NCI-H510A treated with DMSO at 0.1 percent for 48 hours (cell line): Measurements from ENCODE around the gene RECQL.

ENCODE experiments used
- DNase-seq: peaks from one replicate; lab custom pipeline; 2025; lab: John Stamatoyannopoulos, UW

Gene RECQL, protein sequence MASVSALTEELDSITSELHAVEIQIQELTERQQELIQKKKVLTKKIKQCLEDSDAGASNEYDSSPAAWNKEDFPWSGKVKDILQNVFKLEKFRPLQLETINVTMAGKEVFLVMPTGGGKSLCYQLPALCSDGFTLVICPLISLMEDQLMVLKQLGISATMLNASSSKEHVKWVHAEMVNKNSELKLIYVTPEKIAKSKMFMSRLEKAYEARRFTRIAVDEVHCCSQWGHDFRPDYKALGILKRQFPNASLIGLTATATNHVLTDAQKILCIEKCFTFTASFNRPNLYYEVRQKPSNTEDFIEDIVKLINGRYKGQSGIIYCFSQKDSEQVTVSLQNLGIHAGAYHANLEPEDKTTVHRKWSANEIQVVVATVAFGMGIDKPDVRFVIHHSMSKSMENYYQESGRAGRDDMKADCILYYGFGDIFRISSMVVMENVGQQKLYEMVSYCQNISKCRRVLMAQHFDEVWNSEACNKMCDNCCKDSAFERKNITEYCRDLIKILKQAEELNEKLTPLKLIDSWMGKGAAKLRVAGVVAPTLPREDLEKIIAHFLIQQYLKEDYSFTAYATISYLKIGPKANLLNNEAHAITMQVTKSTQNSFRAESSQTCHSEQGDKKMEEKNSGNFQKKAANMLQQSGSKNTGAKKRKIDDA

DNA sequence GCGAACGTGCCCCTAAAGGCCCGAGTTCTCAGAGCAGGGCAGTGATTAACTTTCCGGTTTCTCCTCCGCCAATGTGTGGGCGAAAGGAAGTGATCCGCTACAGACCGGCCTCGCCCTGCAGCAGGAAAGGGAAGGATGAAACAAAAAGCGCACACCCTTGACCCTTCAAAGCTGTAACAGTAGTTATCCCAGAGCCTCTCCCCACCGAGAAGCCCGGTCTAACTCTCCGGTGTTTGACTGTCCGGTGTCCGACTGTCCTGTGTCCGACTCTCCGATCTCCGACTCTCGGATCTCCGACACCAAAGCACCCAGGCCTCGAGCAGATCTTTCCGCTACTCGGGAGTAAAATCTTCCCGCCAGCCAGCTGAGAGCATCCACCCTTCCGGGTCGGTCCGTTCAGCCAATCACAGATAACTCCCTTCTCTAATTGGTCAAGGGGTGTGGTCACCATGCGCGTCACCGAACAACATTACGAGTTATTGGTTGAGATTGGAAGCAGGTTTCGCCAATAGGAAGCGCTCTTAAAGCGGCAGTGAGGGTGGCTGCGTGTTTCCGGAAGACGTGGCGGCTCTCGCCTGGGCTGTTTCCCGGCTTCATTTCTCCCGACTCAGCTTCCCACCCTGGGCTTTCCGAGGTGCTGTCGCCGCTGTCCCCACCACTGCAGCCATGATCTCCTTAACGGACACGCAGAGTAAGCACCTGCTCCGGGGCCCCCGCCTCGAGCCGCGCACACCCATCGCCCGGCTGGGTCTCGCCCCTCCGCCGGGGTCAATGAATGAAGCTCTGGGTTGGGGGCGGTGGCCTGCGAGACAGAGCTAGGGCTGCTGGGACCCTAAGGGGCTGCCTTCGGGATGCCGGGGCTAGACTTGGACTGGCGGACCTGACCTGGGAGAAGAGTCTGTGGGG, at the start of gene RECQL, which contains the start of gene GOLT1B:
TSS of gene RECQL (minus strand) at position 378 of the 906 bp plus-strand sequence. CDS start 2,065 bp downstream, outside the sequence.
TSS of gene GOLT1B (plus strand) at position 532 of the 906 bp plus-strand sequence. CDS start at position 667, 135 bp downstream.
- DNase-seq: peak; percentile 97

DNA sequence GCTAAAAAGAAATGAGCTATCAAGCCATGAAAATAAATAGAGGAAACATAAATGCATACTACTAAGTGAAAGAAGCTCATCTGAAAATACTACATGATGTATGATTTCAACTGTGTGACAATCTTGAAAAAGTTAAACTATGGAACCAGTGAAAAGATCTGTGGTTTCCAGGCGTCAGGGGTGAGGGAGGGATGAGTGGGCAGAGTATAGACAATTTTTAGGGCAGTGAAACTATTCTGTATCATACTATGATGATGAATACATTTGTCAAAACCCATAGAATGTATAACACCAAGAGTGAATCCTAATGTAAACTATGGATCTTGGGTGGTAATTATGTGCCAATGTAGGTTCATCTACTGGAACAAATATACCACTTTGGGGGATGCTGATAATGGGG, 46.0 kb upstream of the RECQL start:
- DNase-seq: no peak

DNA sequence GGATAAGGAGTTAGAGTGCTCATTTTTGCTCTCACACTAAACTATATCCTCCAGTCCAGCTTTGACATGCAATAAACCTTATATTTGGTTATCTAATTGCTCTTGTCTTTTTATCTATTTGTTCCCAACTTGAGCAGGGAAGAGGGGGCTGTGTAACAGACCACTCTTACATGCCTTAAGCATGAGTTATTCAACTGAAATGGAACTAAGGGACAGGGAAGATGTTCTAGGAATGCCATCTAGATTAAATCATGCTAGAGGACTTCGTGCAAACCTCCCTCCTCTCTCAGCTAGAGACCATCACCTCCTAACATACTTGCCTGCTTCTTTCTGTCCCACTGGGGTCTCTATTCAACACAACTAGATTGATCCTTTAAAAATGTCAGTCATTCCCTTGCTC, 45.3 kb upstream of the RECQL start:
- DNase-seq: no peak

DNA sequence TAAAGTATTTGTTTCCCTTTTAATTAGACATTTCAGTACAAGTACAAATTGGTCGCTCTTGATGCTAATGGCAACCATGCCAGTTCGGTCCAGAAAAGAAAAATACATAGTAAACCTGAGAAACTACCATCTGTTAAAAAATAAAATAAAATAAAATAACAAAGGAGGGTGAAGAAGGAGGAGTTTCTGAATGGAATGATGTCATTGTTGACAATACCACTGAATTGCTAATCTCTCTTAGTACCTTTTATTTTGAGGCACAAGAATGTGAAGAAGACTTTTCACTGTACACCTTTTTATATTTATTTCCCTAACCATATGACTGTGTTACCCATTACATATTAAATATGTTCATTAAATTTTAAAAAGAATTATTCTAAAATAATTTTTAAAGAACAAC, 44.1 kb upstream of the RECQL start:
- DNase-seq: no peak

DNA sequence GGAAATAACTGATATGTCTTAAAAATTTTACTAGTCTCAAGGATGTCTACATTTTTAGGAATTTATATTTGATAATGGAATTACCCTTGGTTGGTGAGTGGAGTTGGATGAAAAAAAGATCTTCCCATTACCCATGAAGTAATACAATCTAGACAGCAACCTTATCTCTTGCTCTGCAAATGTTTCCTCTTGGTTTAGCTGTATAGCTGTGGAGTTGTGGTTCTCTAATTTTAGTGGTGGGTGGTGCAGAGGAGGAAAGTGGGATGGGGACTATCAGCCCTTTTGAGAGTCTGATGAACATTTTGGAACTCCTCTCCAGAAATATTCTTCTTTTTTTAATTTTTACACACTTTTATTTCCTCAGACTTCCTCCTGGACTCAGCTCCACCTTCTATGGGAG, 41.7 kb upstream of the RECQL start:
- no peak for DNase-seq

DNA sequence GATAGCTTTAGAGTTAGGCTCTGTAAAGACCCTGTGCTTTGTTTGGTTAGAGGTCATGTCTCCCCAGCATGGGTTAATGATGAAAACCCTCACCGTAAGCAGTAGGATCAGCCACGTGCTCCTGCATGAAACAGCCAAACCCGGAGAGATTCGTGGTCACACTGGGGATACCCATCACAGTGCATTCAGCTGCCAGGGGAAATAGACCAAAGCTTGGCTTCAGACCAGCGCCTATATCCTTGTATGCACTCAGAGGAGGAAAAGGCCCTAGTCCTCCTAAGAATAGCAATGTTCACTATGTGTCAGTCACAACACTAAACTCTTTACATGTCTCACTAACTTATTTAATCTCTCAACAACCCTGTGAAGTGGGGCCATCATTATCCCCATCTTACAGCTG, 41.0 kb upstream of the RECQL start:
- DNase-seq: no peak

DNA sequence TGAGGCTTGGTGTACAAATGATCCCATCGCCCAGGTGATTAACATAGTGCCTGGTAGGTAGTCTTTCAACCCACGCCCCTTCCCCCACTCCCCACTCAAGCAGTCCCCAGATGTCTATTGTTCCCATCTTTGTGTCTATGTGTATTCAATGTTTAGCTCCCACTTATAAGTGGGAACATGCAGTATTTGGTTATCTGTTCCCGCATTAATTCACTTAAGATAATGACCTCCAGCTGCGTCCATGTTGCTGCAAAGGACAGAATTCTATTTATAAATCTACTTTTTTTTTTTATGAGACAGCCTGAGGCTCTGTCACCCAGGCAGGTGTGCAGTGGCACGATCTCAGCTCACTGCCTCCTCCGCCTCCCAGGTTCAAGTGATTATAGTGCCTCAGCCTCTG, 40.3 kb upstream of the RECQL start:
- DNase-seq: no peak

DNA sequence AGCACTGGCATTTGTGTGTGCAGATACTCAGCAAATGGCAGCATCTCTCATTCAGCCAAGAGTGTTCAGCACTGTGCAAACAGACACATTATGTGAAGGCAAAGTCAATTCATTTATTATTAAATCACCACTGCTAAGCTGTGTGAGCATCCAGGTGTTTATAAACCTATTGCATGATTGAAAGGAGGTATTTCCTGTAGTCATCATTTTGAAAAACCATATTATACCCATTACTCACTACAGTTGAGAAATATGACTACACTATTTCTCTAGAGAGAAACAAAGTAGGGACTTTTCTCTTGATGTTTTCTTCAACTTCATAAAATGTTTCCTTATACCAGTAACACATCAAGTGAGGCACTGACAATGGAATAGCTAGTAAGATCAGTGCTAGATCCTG, 38.4 kb upstream of the RECQL start:
- peak; percentile 33 for DNase-seq

DNA sequence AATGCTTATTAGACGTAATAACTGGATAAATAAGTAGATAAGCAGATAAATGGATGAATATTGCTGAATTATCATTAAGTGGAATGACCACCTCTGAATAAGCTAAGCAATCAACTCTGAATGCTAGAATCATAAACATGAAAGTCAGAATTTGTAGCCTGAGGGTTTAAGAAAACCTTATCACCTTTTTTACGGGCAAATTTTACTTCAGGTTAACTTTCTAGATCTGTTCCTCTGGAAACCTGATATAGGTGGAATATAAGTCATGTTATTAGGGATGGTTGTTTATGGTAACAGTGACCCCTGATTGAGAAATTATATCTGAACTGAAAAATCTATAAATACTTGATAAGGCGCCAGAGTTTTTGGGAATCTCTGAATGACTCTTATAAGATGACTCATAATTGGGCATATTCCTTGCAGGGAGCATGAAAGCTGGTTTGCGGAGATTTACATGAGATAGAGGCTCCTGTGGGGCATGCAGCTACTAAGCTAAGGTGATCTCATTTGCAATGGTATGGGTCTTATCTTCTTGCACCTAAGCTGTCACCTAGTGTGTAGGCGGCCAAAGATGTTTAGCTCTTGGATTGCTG, 36.7 kb upstream of the RECQL start:
- DNase-seq: no peak

DNA sequence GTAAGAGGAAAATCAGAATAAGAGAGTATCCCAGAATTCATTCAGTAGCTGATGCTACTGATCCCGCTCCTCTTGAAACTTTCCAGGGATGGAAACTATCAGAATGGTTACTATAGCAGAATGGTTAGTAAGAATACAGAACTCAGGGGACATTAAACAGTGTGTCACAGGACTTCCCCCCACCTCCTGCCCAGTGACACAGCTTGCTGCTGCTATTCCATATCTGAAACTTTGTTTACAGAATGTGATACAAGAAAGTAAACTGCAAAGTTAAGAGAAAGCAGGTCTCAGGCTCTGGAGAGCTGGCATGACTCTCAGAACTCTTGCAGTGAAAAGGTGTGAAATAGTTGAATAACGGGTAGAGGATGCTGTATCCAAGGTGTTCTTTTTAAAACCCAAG, 28.0 kb upstream of the RECQL start:
- DNase-seq: no peak

DNA sequence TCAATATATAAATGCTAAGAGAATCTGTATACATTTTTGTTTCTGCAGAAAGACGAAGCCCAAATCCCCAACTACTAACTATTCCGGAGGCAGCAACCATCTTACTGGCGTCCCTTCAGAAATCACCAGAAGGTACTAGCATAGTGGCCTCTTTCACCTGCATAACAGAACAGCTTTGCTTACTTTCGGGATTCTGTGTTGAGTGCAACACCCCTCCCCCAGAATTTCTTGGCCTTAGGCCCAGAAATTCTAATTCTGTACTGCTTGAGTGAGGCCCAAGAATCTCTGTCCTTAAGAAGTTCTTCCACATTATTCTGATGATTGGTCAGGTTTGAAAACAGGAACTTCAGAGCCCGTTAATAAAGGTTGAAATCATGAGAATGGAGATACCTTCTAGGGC, 27.5 kb upstream of the RECQL start:
- DNase-seq: no peak

DNA sequence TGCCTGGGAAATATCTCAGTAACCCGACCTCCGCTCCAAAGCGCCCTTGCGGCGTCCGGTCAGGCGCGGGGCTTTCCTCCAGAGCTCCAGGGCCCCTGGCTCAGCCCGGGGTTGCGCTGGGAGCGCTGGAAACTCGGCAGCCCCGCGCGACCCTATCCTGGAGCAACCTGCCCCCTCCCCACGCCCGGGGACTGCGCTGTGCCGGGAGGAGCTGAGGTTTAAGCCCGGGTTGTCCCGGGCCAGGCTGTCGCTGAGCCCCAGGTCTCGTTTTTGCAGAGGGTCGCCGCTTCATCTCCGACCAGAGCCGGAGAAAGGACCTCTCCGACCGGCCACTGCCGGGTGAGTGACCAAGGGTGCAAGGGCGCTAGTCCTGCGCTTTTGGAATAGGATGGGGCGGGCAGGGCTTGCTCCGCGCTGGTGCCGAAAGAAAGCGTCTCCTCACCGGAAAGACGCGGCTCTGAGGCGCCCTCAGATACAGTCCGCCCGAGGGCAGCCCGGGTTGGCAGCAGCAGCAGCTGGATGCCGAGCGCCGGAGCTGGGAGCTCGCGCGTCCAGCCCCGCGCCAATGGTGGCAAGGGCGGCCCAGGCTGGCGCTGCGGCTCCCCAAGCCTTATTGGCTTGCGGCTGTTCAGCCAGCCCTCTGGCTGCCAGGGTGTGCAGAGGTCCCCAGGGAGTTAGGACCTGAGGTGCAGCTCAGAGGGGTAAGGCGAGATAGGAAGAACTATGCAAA, 26.2 kb upstream of the RECQL start:
- DNase-seq: peak; percentile 74

DNA sequence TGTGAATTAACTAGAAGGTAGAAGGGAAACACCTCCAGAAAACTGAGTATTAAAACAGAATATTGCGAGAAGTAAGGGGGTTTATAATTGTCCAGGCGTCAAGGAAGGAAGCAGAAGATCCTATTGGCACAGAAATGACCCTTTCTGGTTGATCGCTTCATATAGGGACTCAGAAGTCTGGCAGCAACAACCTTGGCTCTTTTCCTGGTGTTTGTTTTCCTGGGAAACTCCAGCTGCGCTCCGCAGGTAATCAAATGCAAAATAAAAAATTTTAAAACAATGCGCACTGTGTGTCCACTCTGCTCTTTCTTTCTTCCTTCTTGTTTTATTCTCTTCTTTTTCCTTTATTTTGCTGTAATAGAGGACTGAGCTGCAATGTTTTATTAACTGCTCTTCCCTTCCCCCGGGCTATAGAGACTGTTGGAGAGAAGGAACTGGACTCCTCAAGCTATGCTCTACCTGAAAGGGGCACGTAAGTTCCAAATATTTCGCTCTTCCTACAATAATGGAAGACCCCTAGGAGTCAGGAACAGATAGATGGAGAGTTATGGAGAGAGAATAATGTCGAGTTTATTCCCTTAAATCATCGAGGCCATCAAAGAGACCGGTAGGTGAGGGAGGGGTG, 25.4 kb upstream of the RECQL start:
- peak; percentile 36 for DNase-seq

DNA sequence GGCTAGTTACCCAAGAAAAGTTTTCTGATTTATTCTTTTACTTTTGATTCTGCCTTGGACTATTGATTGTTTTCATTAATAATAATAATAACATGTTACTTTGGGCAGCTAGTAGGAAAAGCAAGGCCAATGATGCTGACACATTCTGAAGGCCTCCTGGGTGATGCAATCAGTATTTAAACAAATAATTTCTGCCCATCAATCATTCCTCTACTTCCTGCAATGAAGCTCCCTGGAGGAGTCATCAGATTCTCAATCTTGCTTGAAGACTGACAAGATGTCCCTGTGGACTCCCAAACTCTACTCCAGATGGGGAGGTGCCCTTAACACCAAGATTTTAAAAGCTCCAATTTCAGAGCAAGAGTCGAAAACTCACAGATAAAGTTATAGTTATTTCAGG, 24.6 kb upstream of the RECQL start, which contains the start of gene SPX:
TSS of gene SPX (plus strand) at position 244 of the 400 bp plus-strand sequence. CDS start 177 bp downstream, outside the sequence.
- no peak for DNase-seq

DNA sequence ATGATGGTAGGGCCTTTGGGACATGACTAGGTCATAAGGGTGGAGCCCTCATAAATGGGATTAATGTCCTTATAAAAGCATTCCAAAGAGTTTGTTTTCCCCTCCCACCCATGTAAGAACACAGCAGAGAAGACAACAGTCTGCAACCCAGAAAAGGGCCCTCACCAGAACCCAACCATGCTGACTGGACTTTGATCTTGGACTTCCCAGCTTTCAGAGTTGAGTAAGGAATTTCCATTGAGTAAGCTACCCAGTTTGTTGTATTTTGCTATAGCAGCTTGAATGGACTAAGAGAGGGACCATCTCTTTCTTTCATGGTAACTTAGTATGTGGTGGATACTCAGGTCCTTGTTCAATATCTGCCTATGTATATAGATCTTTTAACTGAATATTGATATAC, 21.7 kb upstream of the RECQL start:
- no peak for DNase-seq

DNA sequence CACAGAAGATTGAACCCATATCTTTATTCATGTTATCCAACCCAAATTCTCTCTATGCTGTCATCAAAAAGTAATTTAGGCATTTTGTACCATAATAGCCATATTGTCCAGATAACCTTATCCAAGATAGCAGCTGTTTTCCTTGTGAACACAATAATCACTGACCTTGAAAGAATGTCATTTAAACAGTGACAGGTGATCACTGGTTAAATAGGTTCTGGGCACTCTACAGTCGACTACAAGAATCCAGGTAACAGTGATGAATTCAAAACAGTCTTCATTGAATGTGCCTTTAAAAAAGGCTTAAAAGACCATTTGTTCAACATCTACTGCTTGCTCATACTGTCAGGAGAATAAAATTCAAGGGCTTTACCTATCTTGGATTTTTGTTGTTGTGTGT, 20.1 kb upstream of the RECQL start:
- no peak for DNase-seq

DNA sequence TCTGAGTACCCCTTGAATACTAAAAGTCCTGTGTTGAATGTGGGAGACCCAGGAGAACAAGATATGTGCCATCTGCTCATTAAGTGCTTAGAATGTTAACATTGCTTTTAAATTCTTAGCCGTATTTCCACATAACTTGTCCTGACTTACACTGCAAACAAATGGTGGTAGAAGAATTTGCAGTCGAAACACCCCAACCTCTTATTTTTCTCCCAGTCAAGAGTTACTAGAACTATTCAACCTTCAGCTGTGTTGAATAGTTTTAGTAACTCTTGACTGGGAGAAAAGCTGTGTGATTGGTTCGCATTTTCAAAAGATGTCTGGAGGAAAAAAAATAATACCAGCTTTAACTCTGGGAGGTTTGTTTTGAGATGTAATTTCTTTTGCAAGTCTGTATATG, 17.0 kb upstream of the RECQL start:
- DNase-seq: no peak

DNA sequence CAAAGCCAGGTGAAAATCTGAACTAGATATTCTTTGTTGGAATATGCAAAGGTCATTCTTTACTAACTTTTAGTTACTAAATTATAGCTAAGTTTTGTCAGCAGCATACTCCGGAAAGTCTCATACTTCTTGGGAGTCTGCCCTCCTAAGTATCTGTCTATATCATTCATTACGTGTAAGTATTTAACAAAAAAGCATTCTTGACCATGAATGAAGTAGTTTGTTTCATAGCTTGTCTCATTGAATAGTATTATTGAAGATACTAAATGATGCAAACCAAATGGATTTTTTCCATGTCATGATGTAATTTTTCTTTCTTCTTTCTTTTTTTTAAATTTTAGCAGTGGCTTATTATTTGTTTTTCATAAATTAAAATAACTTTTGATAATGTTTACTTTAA, 14.8 kb upstream of the RECQL start:
- no peak for DNase-seq

DNA sequence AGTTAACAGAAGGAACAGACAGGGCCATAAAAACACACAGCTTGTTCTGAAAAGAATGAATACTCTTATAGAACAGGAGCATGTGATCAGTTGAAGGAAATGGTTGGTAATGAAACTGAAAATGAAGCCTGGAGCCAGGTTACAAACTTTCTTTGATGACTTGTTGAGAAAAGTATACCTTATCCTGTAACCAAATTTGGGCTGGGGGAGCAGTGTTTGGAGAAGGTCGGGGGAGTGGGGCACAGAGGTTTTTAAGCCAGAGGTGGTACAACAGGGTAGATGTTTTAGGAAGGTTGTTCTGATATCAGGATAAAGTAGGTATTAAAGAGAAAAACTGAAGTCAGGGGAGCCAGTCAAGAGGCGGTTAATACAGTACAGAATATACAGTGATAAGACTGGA, 8.3 kb upstream of the RECQL start:
- no peak for DNase-seq

DNA sequence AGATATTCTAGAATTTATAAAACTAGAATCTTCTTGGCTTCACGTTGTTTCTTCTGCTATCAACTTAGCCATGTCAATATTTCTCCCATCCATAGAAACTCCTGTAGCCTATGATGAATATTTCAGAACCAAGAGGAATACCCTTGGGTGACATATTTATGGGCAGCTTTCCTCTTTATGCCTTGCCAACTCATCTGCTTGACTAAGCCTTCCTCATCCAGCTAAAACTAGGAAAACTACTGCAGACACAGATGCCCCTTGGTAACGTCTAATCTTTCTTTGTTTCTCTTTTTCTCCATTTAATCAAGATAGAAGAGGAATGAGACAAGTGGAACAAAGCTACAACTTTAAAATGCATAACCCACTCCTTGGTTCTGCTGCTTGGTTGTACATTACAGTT, 6.4 kb upstream of the RECQL start:
- DNase-seq: no peak

DNA sequence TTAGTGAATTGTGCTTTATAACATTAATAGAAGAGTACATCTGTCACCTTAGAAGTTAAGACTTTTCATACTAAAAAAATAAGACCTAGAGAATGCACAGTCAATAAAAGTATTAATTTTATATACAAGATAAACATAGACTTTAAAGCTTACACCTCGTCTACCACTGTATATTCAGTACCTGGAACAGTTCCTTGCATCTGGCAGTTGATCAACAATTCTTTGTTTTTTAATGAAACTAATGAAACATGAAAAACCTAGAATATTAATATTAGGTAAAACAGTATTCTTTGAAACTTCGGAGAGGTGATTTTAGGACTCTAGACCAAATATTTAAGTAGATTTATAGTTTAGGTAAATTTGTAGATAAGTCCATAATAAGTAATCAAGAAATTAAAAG, 4.5 kb upstream of the RECQL start:
- DNase-seq: no peak
